Smooth muscle cell (in vitro differentiated cells): ENCODE results near the gene CD2AP. TPM values are rescaled to one million over a fixed set of nuclear protein-coding genes. Genes with fewer than 3 reads are reported as not detected.
"Not testable (repeated sequence)": the region's sequence is repeated elsewhere in the genome, so short reads cannot be mapped to it uniquely, and the experiment has no call there.

Experiments
- DNase-seq: peaks from one replicate; lab custom pipeline; 2025; ENCODE audit not compliant: unreplicated experiment; lab: John Stamatoyannopoulos, UW
- H2AFZ ChIP-seq: fragments of 200-600 bp; sonication (generic); 2 replicates; pipeline ENCODE4 v1.6.0; 2016; ENCODE audit warnings: antibody characterized with exemption, low read depth, mild to moderate bottlenecking
- H3F3A ChIP-seq: fragments of 200-600 bp; sonication (generic); 2 replicates; pipeline ENCODE4 v1.6.0; 2017; ENCODE audit warnings: antibody characterized with exemption, low read depth
- H3K27ac ChIP-seq: fragments of 200-600 bp; sonication (generic); 2 replicates; pipeline ENCODE4 v1.5.1; 2016; ENCODE audit warnings: low read depth, mild to moderate bottlenecking
- H3K27me3 ChIP-seq: fragments of 200-600 bp; sonication (generic); 2 replicates; pipeline ENCODE4 v1.6.1; 2016; ENCODE audit warnings: low read depth, mild to moderate bottlenecking
- H3K36me3 ChIP-seq: fragments of 200-600 bp; sonication (generic); 2 replicates; pipeline ENCODE4 v1.5.1; 2016; ENCODE audit warnings: low read depth
- H3K4me1 ChIP-seq: fragments of 200-600 bp; sonication (generic); 2 replicates; pipeline ENCODE4 v1.5.1; 2016; ENCODE audit warnings: low read depth
- H3K4me2 ChIP-seq: fragments of 200-600 bp; sonication (generic); 2 replicates; pipeline ENCODE4 v1.6.0; 2016; ENCODE audit warnings: mild to moderate bottlenecking
- H3K4me3 ChIP-seq: fragments of 200-600 bp; sonication (generic); 2 replicates; pipeline ENCODE4 v1.5.1; 2016; ENCODE audit warnings: mild to moderate bottlenecking
- H3K79me2 ChIP-seq: fragments of 200-600 bp; sonication (generic); 2 replicates; pipeline ENCODE4 v1.6.0; 2016; ENCODE audit warnings: low read depth, mild to moderate bottlenecking
- H3K9ac ChIP-seq: fragments of 200-600 bp; sonication (generic); 2 replicates; pipeline ENCODE4 v1.6.0; 2016; ENCODE audit warnings: low read depth
- H3K9me3 ChIP-seq: fragments of 200-600 bp; sonication (generic); replicated peaks from 2 replicates; pipeline ENCODE4 v1.5.1; 2016; ENCODE audit warnings: low read depth
- H4K20me1 ChIP-seq: fragments of 200-600 bp; sonication (generic); 2 replicates; pipeline ENCODE4 v1.6.0; 2016; ENCODE audit warnings: low read depth
- WGBS: methylation state at CpG from one replicate; pipeline ENCODE4 v1.1.7; 2016; ENCODE audit warnings: low lambda C conversion rate; 5-methylcytosine and 5-hydroxymethylcytosine counted together
- polyA plus RNA-seq: library from polyadenylated mRNA; unstranded; fragments of >200 nt; fragmentation: Nextera tagmentation; extraction: Ambion mirVana; gene quantifications from 2 replicates; pipeline ENCODE4 v1.2.1, GENCODE V29; 2016
- total RNA-seq: library from RNA; depleted of rRNA; stranded (reverse); fragments of >200 nt; gene quantifications from 2 replicates; pipeline ENCODE4 v1.2.3, GENCODE V29; 2014
- TF ChIP-seq, protein P1 (sequence below): fragments of 200-600 bp; sonication (generic); IDR thresholded peaks from 2 replicates; pipeline ENCODE4 v1.5.1; 2017; ENCODE audit warnings: borderline replicate concordance, mild to moderate bottlenecking, antibody characterized with exemption; ENCODE audit not compliant: insufficient read depth, poor library complexity, severe bottlenecking

The CD2AP gene
- total and polyA plus RNA-seq, 2 experiments from 2014 or later = 7.4 to 33.4 TPM

DNA sequence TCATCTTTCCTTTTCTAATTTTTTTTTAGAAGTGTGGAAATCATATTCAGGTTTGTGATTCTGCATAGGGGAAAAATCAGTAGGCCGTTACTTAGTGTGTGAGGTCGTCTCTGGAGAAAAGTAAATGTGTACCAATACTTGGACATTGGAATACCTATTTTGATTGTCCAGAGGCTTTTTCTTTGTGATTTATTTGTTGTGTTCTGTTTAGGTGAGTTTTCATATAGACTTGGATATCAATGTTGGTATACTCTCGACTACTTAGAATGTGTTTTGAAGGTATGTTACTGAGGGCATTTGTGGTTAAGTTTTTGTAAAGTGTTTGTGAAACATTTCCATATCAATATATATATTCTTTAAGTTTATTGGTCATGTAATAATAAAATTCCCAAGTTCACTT lies 2.3 kb downstream of the CD2AP start:
- H3F3A ChIP-seq = peaks cover 4% of the 10 kb centered on the region
- H4K20me1 ChIP-seq = peaks cover 47% of the 10 kb centered on the region
- peak overlapping the region; percentile 92 for H3K4me2 ChIP-seq
- no peaks in the 10 kb centered on the region for H3K36me3 ChIP-seq
- peak overlapping the region; percentile 76 for H3K4me3 ChIP-seq
- TF ChIP-seq, protein P1, sequence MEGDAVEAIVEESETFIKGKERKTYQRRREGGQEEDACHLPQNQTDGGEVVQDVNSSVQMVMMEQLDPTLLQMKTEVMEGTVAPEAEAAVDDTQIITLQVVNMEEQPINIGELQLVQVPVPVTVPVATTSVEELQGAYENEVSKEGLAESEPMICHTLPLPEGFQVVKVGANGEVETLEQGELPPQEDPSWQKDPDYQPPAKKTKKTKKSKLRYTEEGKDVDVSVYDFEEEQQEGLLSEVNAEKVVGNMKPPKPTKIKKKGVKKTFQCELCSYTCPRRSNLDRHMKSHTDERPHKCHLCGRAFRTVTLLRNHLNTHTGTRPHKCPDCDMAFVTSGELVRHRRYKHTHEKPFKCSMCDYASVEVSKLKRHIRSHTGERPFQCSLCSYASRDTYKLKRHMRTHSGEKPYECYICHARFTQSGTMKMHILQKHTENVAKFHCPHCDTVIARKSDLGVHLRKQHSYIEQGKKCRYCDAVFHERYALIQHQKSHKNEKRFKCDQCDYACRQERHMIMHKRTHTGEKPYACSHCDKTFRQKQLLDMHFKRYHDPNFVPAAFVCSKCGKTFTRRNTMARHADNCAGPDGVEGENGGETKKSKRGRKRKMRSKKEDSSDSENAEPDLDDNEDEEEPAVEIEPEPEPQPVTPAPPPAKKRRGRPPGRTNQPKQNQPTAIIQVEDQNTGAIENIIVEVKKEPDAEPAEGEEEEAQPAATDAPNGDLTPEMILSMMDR = no peak
- no peaks in the 10 kb centered on the region for H3K27me3 ChIP-seq
- peaks cover 61% of the 10 kb centered on the region for H3K79me2 ChIP-seq
- peaks cover 47% of the 10 kb centered on the region for H3K4me1 ChIP-seq
- no peak for DNase-seq
- H2AFZ ChIP-seq = no peak overlapping the region
- no peak overlapping the region for H3K27ac ChIP-seq
- WGBS = 74% methylated on average over 3 of the region's 3 CpGs
- H3K9ac ChIP-seq = peak overlapping the region; percentile 94
- no peaks in the 10 kb centered on the region for H3K9me3 ChIP-seq

DNA sequence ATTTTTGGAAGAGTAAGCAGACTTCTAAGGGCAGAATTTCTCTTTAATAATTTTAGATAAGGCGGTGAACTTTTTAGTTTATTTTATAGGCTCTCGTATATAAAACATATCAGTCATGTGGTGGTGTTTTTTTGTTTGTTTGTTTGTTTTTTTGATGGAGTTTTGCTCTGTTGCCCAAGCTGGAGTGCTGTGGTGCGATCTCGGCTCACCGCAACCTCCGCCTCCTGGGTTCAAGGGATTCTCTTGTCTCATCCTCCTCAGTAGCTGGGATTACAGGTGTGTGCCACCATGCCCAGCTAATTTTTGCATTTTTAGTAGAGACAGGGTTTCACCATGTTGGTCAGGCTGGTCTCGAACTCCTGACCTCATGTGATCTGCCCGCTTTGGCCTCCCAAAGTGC lies 3.6 kb downstream of the CD2AP start:
- H3K9ac ChIP-seq, H3K27me3 ChIP-seq, H3K9me3 ChIP-seq, DNase-seq, H3K36me3 ChIP-seq, H2AFZ ChIP-seq, H3F3A ChIP-seq, H3K27ac ChIP-seq: not testable (repeated sequence)
- H3K4me2 ChIP-seq = peak overlapping the region; percentile 92
- H4K20me1 ChIP-seq = peaks cover 60% of the 10 kb centered on the region
- peaks cover 75% of the 10 kb centered on the region for H3K79me2 ChIP-seq
- H3K4me1 ChIP-seq = peaks cover 49% of the 10 kb centered on the region
- peak overlapping the region; percentile 76 for H3K4me3 ChIP-seq
- WGBS = 98% methylated on average over 8 of the region's 8 CpGs

DNA sequence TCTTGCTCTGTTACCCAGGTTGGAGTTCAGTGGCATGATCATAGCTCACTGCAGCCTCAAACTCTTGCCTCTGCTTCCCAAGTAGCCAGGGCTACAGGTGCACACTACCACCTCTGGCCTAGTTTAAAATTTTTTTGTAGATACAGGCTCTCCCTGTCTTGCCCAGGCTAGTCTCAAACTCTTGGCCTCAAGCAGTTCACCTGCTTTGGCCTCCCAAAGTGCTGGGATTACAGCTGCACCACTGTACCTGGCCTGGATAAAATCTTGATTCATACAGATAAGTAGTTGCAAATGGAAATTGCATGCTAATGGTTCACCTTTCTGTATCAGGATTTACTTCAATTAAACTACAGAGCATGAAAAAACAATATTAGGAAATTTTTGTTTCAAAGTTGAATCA lies 4.2 kb downstream of the CD2AP start:
- Histone ChIP-seq H2AFZ (no peak overlapping the region), H3K36me3 (no peaks in the 10 kb centered on the region), H3F3A (peaks cover 4% of the 10 kb centered on the region), H3K4me3 (no peak overlapping the region), H3K9me3 (no peaks in the 10 kb centered on the region), H3K4me1 (peaks cover 43% of the 10 kb centered on the region), H3K4me2 (peak overlapping the region; percentile 21), H3K9ac (no peak overlapping the region), H3K27me3 (no peaks in the 10 kb centered on the region), H4K20me1 (peaks cover 66% of the 10 kb centered on the region), H3K79me2 (peaks cover 81% of the 10 kb centered on the region), H3K27ac (no peak overlapping the region)
- DNase-seq = no peak
- TF ChIP-seq, protein P1 = no peak

DNA sequence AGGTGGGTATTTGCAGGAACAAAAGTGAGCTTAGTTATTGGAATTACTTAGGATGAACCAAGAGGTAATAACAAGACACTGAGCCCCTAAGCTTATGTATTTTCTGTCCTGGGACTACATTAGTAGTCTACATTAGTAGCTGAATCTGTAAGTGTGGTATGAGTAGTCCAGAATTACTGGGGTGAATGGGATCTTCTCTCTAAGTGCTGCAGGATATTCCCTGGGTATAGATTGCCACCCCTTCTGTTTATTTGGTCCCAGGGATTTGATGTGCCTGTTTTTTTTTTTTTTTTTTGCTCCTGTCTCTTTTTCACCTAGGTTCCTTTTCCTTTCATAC lies 5.9 kb downstream of the CD2AP start:
- peaks cover 83% of the 10 kb centered on the region for H4K20me1 ChIP-seq
- peaks cover 93% of the 10 kb centered on the region for H3K79me2 ChIP-seq
- TF ChIP-seq, protein P1 = no peak
- peaks cover 39% of the 10 kb centered on the region for H3K4me1 ChIP-seq
- DNase-seq = no peak
- H3K4me3 ChIP-seq = peak overlapping the region; percentile 7
- H2AFZ ChIP-seq = no peak overlapping the region
- H3K9me3 ChIP-seq = no peaks in the 10 kb centered on the region
- peaks cover 4% of the 10 kb centered on the region for H3F3A ChIP-seq
- H3K27me3 ChIP-seq = no peaks in the 10 kb centered on the region
- peak overlapping the region; percentile 95 for H3K27ac ChIP-seq
- H3K9ac ChIP-seq = peak overlapping the region; percentile 52
- peak overlapping the region; percentile 78 for H3K4me2 ChIP-seq
- no peaks in the 10 kb centered on the region for H3K36me3 ChIP-seq
